ENCODE results near the gene DGKB. TPM values are rescaled to one million over a fixed set of nuclear protein-coding genes. Genes with fewer than 3 reads are reported as not detected.

The DGKB gene
- total and polyA plus RNA-seq, 2 experiments from 2014 or later, result 0.28 to 1.7 TPM

DNA sequence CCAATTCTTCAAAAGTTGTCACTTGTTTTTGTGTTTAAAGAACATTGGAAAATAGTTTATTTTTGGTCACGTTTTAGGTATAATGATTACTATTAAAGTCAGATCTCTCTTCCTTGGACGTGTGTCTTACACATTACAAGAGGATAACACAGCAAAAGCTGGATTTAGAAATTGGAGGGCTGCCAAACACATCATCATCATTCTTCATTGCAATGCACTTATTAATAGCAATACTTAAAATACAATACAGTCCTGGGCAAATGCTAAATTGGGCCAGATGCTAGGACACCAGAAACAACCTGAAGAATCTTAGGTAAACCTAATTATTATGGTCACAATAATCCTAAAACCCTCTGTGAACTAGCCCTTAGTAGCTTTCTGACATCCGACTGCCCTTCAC lies 303.6 kb downstream of the DGKB start:
- Histone ChIP-seq H3K36me3 (replicated peaks; ENCODE audit: insufficient read depth, low read depth) (no peaks in the 10 kb centered on the region), H3K27ac (no peak overlapping the region), H3K4me1 (ENCODE audit: insufficient read depth) (no peaks in the 10 kb centered on the region), H3K4me2 (no peak overlapping the region), H2AFZ (no peak overlapping the region), H3K79me2 (no peaks in the 10 kb centered on the region), H3K27me3 (no peaks in the 10 kb centered on the region), H4K20me1 (ENCODE audit: insufficient read depth, poor library complexity, severe bottlenecking) (no peaks in the 10 kb centered on the region), H3K9me3 (ENCODE audit: low read depth) (no peaks in the 10 kb centered on the region), H3K9me2 (replicated peaks; ENCODE audit: insufficient read depth) (no peaks in the 10 kb centered on the region), H3K4me3 (no peak overlapping the region)
- 68% methylated on average over 3 of the region's 3 CpGs for WGBS (ENCODE audit: low lambda C conversion rate, missing lambda C conversion rate)
- DNase-seq (ENCODE audit: low spot score), result no peak
- TF ChIP-seq EZH2 (IDR thresholded peaks at IDR 0.05; ENCODE audit: borderline replicate concordance) (no peak), EZH2phosphoT487 (IDR thresholded peaks at IDR 0.05; ENCODE audit: low read depth, severe bottlenecking, unreplicated experiment) (no peak)
- TF ChIP-seq, protein P1, sequence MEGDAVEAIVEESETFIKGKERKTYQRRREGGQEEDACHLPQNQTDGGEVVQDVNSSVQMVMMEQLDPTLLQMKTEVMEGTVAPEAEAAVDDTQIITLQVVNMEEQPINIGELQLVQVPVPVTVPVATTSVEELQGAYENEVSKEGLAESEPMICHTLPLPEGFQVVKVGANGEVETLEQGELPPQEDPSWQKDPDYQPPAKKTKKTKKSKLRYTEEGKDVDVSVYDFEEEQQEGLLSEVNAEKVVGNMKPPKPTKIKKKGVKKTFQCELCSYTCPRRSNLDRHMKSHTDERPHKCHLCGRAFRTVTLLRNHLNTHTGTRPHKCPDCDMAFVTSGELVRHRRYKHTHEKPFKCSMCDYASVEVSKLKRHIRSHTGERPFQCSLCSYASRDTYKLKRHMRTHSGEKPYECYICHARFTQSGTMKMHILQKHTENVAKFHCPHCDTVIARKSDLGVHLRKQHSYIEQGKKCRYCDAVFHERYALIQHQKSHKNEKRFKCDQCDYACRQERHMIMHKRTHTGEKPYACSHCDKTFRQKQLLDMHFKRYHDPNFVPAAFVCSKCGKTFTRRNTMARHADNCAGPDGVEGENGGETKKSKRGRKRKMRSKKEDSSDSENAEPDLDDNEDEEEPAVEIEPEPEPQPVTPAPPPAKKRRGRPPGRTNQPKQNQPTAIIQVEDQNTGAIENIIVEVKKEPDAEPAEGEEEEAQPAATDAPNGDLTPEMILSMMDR (IDR thresholded peaks at IDR 0.05; ENCODE audit: poor library complexity), result no peak

DNA sequence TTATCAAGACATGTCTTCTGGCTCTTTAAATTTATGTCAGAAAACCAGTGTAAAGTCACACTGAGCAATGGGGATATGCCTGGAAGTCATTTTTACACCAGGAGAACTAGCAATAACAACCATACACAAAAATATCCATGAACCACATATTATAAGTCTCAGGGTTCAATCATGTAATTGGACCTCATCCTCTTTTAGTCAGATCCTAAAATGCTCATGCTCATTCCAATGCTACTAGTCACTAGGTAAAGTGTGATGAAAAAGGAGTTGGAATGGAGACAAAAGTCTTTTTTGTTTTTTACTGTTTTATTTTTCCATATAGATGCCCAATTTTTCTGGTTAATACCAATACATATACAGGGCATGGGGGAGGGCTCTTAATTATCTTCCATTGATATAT lies 306.1 kb downstream of the DGKB start:
- no peak overlapping the region for H3K27ac ChIP-seq
- no peak overlapping the region for H2AFZ ChIP-seq
- TF ChIP-seq EZH2phosphoT487 (IDR thresholded peaks at IDR 0.05; ENCODE audit: low read depth, severe bottlenecking, unreplicated experiment) (no peak), EZH2 (IDR thresholded peaks at IDR 0.05; ENCODE audit: borderline replicate concordance) (no peak)
- TF ChIP-seq, protein P1 (IDR thresholded peaks at IDR 0.05; ENCODE audit: poor library complexity), result no peak
- DNase-seq (ENCODE audit: low spot score), result no peak
- H3K9me3 ChIP-seq (ENCODE audit: low read depth), result no peaks in the 10 kb centered on the region
- H3K4me3 ChIP-seq, result no peak overlapping the region
- no peaks in the 10 kb centered on the region for H3K36me3 ChIP-seq (replicated peaks; ENCODE audit: insufficient read depth, low read depth)
- H3K79me2 ChIP-seq, result no peaks in the 10 kb centered on the region
- no peaks in the 10 kb centered on the region for H3K9me2 ChIP-seq (replicated peaks; ENCODE audit: insufficient read depth)
- no peak overlapping the region for H3K4me2 ChIP-seq
- H3K4me1 ChIP-seq (ENCODE audit: insufficient read depth), result no peaks in the 10 kb centered on the region
- no peaks in the 10 kb centered on the region for H3K27me3 ChIP-seq
- no peaks in the 10 kb centered on the region for H4K20me1 ChIP-seq (ENCODE audit: insufficient read depth, poor library complexity, severe bottlenecking)

- H3K27ac ChIP-seq, result no peak overlapping the region
- DNase-seq (ENCODE audit: low spot score), result no peak
- H3K79me2 ChIP-seq, result no peaks in the 10 kb centered on the region
- H3K27me3 ChIP-seq, result no peaks in the 10 kb centered on the region
- no peaks in the 10 kb centered on the region for H4K20me1 ChIP-seq (ENCODE audit: insufficient read depth, poor library complexity, severe bottlenecking)
- no peak overlapping the region for H3K4me2 ChIP-seq
- no peaks in the 10 kb centered on the region for H3K9me2 ChIP-seq (replicated peaks; ENCODE audit: insufficient read depth)
- H3K4me3 ChIP-seq, result no peak overlapping the region
- H3K9me3 ChIP-seq (ENCODE audit: low read depth), result peaks cover 4% of the 10 kb centered on the region
- WGBS (ENCODE audit: low lambda C conversion rate, missing lambda C conversion rate), result 92% methylated on average over 3 of the region's 3 CpGs
- no peak for TF ChIP-seq EZH2 (IDR thresholded peaks at IDR 0.05; ENCODE audit: borderline replicate concordance)
- no peak for TF ChIP-seq EZH2phosphoT487 (IDR thresholded peaks at IDR 0.05; ENCODE audit: low read depth, severe bottlenecking, unreplicated experiment)
- TF ChIP-seq, protein P1 (IDR thresholded peaks at IDR 0.05; ENCODE audit: poor library complexity), result no peak
- H3K36me3 ChIP-seq (replicated peaks; ENCODE audit: insufficient read depth, low read depth), result no peaks in the 10 kb centered on the region
- H3K4me1 ChIP-seq (ENCODE audit: insufficient read depth), result no peaks in the 10 kb centered on the region
- H2AFZ ChIP-seq, result no peak overlapping the region
These were observed 312.3 kb downstream of the DGKB start for GRCh38 chr7:14590206-14590605.

- H3K4me3 ChIP-seq, result no peak overlapping the region
- WGBS (ENCODE audit: low lambda C conversion rate, missing lambda C conversion rate), result 76% methylated on average over 2 of the region's 2 CpGs
- no peaks in the 10 kb centered on the region for H3K79me2 ChIP-seq
- H3K4me1 ChIP-seq (ENCODE audit: insufficient read depth), result no peaks in the 10 kb centered on the region
- H3K27ac ChIP-seq, result no peak overlapping the region
- no peaks in the 10 kb centered on the region for H3K36me3 ChIP-seq (replicated peaks; ENCODE audit: insufficient read depth, low read depth)
- DNase-seq (ENCODE audit: low spot score), result no peak
- H3K9me2 ChIP-seq (replicated peaks; ENCODE audit: insufficient read depth), result no peaks in the 10 kb centered on the region
- H3K27me3 ChIP-seq, result no peaks in the 10 kb centered on the region
- H3K9me3 ChIP-seq (ENCODE audit: low read depth), result peaks cover 6% of the 10 kb centered on the region
- no peak for TF ChIP-seq EZH2phosphoT487 (IDR thresholded peaks at IDR 0.05; ENCODE audit: low read depth, severe bottlenecking, unreplicated experiment)
- TF ChIP-seq, protein P1 (IDR thresholded peaks at IDR 0.05; ENCODE audit: poor library complexity), result no peak
- no peak for TF ChIP-seq EZH2 (IDR thresholded peaks at IDR 0.05; ENCODE audit: borderline replicate concordance)
- H3K4me2 ChIP-seq, result no peak overlapping the region
- H4K20me1 ChIP-seq (ENCODE audit: insufficient read depth, poor library complexity, severe bottlenecking), result no peaks in the 10 kb centered on the region
- no peak overlapping the region for H2AFZ ChIP-seq
These were observed 317.3 kb downstream of the DGKB start for GRCh38 chr7:14585232-14585631.
